Breast epithelium (tissue), 4 donors: ENCODE data around the gene TOX2. TPM values are rescaled to one million over a fixed set of nuclear protein-coding genes. Genes with fewer than 3 reads are reported as not detected.

ENCODE experiments used
- DNase-seq, 2 donors: peaks; one replicate each; pipeline ENCODE4 v3.0.0-alpha.2; 2019; ENCODE audit warnings: low spot score in 2 of 2
- H3K27ac ChIP-seq, 2 donors: fragments of 200-600 bp; sonication (generic) in 1 of 2; one replicate each; pipeline ENCODE4 v1.5.1; 2016 to 2019; ENCODE audit warnings: mild to moderate bottlenecking in 1 of 2
- H3K27me3 ChIP-seq, 2 donors: fragments of 200-600 bp; sonication (generic) in 1 of 2; one replicate each; pipeline versions ENCODE4 v1.5.1 to v1.6.0; 2017 to 2019; ENCODE audit warnings: control low read depth in 1 of 2, mild to moderate bottlenecking in 1 of 2
- H3K36me3 ChIP-seq: fragments of 200-600 bp; one replicate; pipeline ENCODE4 v1.5.1; 2019
- H3K4me1 ChIP-seq, 2 donors: fragments of 200-600 bp; sonication (generic); one replicate each; pipeline ENCODE4 v1.5.1; 2016 to 2019; ENCODE audit warnings: control low read depth in 1 of 2
- H3K4me3 ChIP-seq, 3 donors: fragments of 200-600 bp; sonication (generic); 1 replicate in 2 of 3; 2 replicates in 1 of 3; pipeline ENCODE4 v1.5.1; 2016 to 2019; ENCODE audit warnings: mild to moderate bottlenecking in 3 of 3, moderate library complexity in 2 of 3
- H3K9me3 ChIP-seq, 2 donors: fragments of 200-600 bp; sonication (generic) in 1 of 2; one replicate each; pipeline ENCODE4 v1.5.1; 2016 to 2019; ENCODE audit warnings: control low read depth in 1 of 2
- CTCF ChIP-seq, 3 donors: fragments of 450-650 bp; IDR thresholded peaks; one replicate each; pipeline ENCODE4 v1.5.1; 2016 to 2017; ENCODE audit warnings: antibody characterized with exemption in 3 of 3, mild to moderate bottlenecking in 3 of 3, moderate library complexity in 3 of 3
- POLR2A ChIP-seq: fragments of 450-650 bp; IDR thresholded peaks from one replicate; pipeline ENCODE4 v1.6.1; 2016; ENCODE audit warnings: antibody characterized with exemption, mild to moderate bottlenecking, moderate library complexity
- POLR2AphosphoS5 ChIP-seq, 3 donors: sonication (generic); formaldehyde crosslinking; IDR thresholded peaks; one replicate each; pipeline ENCODE4 v1.6.1; 2017; ENCODE audit warnings: antibody characterized with exemption in 3 of 3
- intact Hi-C: fragments of 100-400 bp; cut with DNase I; formaldehyde crosslinking; loops from one replicate; pipeline ENCODE4 v1.15.1; 2023; ENCODE audit warnings: low total_unique reads
- total RNA-seq, 3 donors: library from RNA; depleted of rRNA; stranded (reverse); fragments of >200 nt; gene quantifications; one replicate each; pipeline ENCODE4 v1.1.0, GENCODE V29; 2016

The TOX2 gene
- total RNA-seq, 3 donors from 2014 or later: 0.44 to 7.4 (median 0.66) TPM

GRCh38 chr20:44074252-44075151, 159.8 kb downstream of the TOX2 start:
- peak; percentile 14 to 46 for DNase-seq
- Histone ChIP-seq H3K4me3 (no peak overlapping the region), H3K27me3 (peaks cover 0 to 18% of the 10 kb centered on the region in 2 donors), H3K27ac (no peak overlapping the region), H3K4me1 (no peaks in the 10 kb centered on the region), H3K9me3 (no peaks in the 10 kb centered on the region), H3K36me3 (no peaks in the 10 kb centered on the region)
- TF ChIP-seq POLR2A (no peak), POLR2AphosphoS5 (IDR thresholded peaks at IDR 0.05) (no peak), CTCF (IDR thresholded peaks at IDR 0.05) (no peak)
- intact Hi-C loops: loop anchor here (5.0 kb wide), 1 partner anchor 327 kb away; no protein-coding TSS in a partner anchor

- Histone ChIP-seq H3K27me3 (peaks cover 0 to 13% of the 10 kb centered on the region in 2 donors), H3K27ac (no peak overlapping the region), H3K9me3 (no peaks in the 10 kb centered on the region), H3K36me3 (no peaks in the 10 kb centered on the region), H3K4me1 (no peaks in the 10 kb centered on the region), H3K4me3 (no peak overlapping the region)
- TF ChIP-seq POLR2AphosphoS5 (IDR thresholded peaks at IDR 0.05) (no peak), POLR2A (no peak), CTCF (IDR thresholded peaks at IDR 0.05) (no peak)
- intact Hi-C loops: loop anchor here (5.0 kb wide), 1 partner anchor 328 kb away; no protein-coding TSS in a partner anchor
- peak; percentile 10 to 27 for DNase-seq
Observed at GRCh38 chr20:44075191-44075949, 160.7 kb downstream of the TOX2 start.

- no peak for TF ChIP-seq POLR2AphosphoS5 (IDR thresholded peaks at IDR 0.05)
- no peak for TF ChIP-seq CTCF (IDR thresholded peaks at IDR 0.05)
- no peak for TF ChIP-seq POLR2A
- Histone ChIP-seq H3K9me3 (no peaks in the 10 kb centered on the region), H3K36me3 (no peaks in the 10 kb centered on the region), H3K4me3 (no peak overlapping the region), H3K27me3 (peaks cover 0 to 13% of the 10 kb centered on the region in 2 donors), H3K4me1 (no peaks in the 10 kb centered on the region), H3K27ac (no peak overlapping the region)
- intact Hi-C loops: loop anchor here (5.0 kb wide), 1 partner anchor 329 kb away; no protein-coding TSS in a partner anchor
- DNase-seq: no peak
Observed at GRCh38 chr20:44075950-44076232, 161.2 kb downstream of the TOX2 start.

- no peak overlapping the region for H3K4me3 ChIP-seq
- no peaks in the 10 kb centered on the region for H3K4me1 ChIP-seq
- TF ChIP-seq POLR2A: no peak
- TF ChIP-seq POLR2AphosphoS5 (IDR thresholded peaks at IDR 0.05): no peak
- no peak for TF ChIP-seq CTCF (IDR thresholded peaks at IDR 0.05)
- H3K27ac ChIP-seq: no peak overlapping the region
- H3K36me3 ChIP-seq: no peaks in the 10 kb centered on the region
- intact Hi-C loops: loop anchor here (5.0 kb wide), 1 partner anchor 332 kb away; no protein-coding TSS in a partner anchor
- no peaks in the 10 kb centered on the region for H3K9me3 ChIP-seq
- DNase-seq: peak in 1 of 2 donors; percentile 9
- H3K27me3 ChIP-seq: no peaks in the 10 kb centered on the region
Observed at GRCh38 chr20:44079291-44079690, 164.6 kb downstream of the TOX2 start.

- H3K27ac ChIP-seq: no peak overlapping the region
- intact Hi-C loops: loop anchor here (5.0 kb wide), 1 partner anchor 548 kb away; no protein-coding TSS in a partner anchor
- no peak overlapping the region for H3K4me3 ChIP-seq
- peak in 1 of 2 donors; percentile 15 for DNase-seq
- no peaks in the 10 kb centered on the region for H3K9me3 ChIP-seq
- no peaks in the 10 kb centered on the region for H3K27me3 ChIP-seq
- TF ChIP-seq POLR2A (no peak), CTCF (IDR thresholded peaks at IDR 0.05) (no peak), POLR2AphosphoS5 (IDR thresholded peaks at IDR 0.05) (no peak)
- H3K36me3 ChIP-seq: no peaks in the 10 kb centered on the region
- H3K4me1 ChIP-seq: no peaks in the 10 kb centered on the region
Observed at GRCh38 chr20:44080064-44080463, 165.4 kb downstream of the TOX2 start.
